HepG2 (cell line): Measurements from ENCODE around the gene SLC4A9. TPM values are rescaled to one million over a fixed set of nuclear protein-coding genes. Genes with fewer than 3 reads are reported as not detected.

ENCODE experiments used
- BORCS8-MEF2B ChIP-seq: sonication (generic); formaldehyde crosslinking; IDR thresholded peaks from 2 replicates; pipeline ENCODE4 v1.8.0; 2022; ENCODE audit warnings: mild to moderate bottlenecking, missing genetic modification reagents
- FLYWCH1 ChIP-seq: sonication (generic); formaldehyde crosslinking; IDR thresholded peaks from 2 replicates; pipeline ENCODE4 v1.8.1; 2023; ENCODE audit warnings: mild to moderate bottlenecking, missing genetic modification reagents
- HDAC1 ChIP-seq: sonication (generic); formaldehyde crosslinking; IDR thresholded peaks from 2 replicates; pipeline ENCODE4 v1.5.1; 2020; ENCODE audit warnings: mild to moderate bottlenecking, missing genetic modification reagents
- HDAC2 ChIP-seq: sonication (generic); formaldehyde crosslinking; IDR thresholded peaks from 2 replicates; pipeline ENCODE4 v1.4.0; 2020; ENCODE audit warnings: missing genetic modification reagents
- MXD4 ChIP-seq: IDR thresholded peaks from 2 replicates; pipeline ENCODE4 v1.6.1; 2016; ENCODE audit warnings: mild to moderate bottlenecking, missing biosample characterization, missing genetic modification reagents
- NCOA2 ChIP-seq: sonication (generic); formaldehyde crosslinking; IDR thresholded peaks from 2 replicates; pipeline ENCODE4 v1.8.0; 2022; ENCODE audit warnings: inconsistent platforms
- PLRG1 ChIP-seq: fragments of 450-650 bp; conservative IDR thresholded peaks from 2 replicates; pipeline ENCODE4 v1.6.1; 2016
- REL ChIP-seq: sonication (generic); formaldehyde crosslinking; conservative IDR thresholded peaks from 2 replicates; pipeline ENCODE4 v1.8.0; 2022; ENCODE audit warnings: mild to moderate bottlenecking, missing genetic modification reagents, moderate library complexity
- SOX5 ChIP-seq: IDR thresholded peaks from 2 replicates; pipeline ENCODE4 v1.6.1; 2016; ENCODE audit warnings: borderline replicate concordance
- SRF ChIP-seq: IDR thresholded peaks from 2 replicates; pipeline ENCODE4 v1.6.1; 2011; ENCODE audit warnings: mild to moderate bottlenecking, low read depth, low read length, moderate library complexity
- ZNF232 ChIP-seq: sonication (generic); formaldehyde crosslinking; IDR thresholded peaks from 2 replicates; pipeline ENCODE4 v1.4.0; 2020; ENCODE audit warnings: missing genetic modification reagents, borderline replicate concordance
- ZNF484 ChIP-seq: sonication (generic); formaldehyde crosslinking; IDR thresholded peaks from 2 replicates; pipeline ENCODE4 v1.5.1; 2020; ENCODE audit warnings: mild to moderate bottlenecking, low read depth, missing genetic modification reagents, borderline replicate concordance
- ZNF558 ChIP-seq: sonication (generic); formaldehyde crosslinking; IDR thresholded peaks from 2 replicates; pipeline ENCODE4 v1.9.0; 2022; ENCODE audit warnings: mild to moderate bottlenecking, missing genetic modification reagents, borderline replicate concordance
- ZNF570 ChIP-seq: sonication (generic); formaldehyde crosslinking; IDR thresholded peaks from 2 replicates; pipeline ENCODE4 v1.4.0; 2020; ENCODE audit warnings: mild to moderate bottlenecking, missing genetic modification reagents, borderline replicate concordance
- ZNF589 ChIP-seq: sonication (generic); formaldehyde crosslinking; conservative IDR thresholded peaks from 2 replicates; pipeline ENCODE4 v1.8.0; 2022; ENCODE audit warnings: mild to moderate bottlenecking, moderate library complexity, missing genetic modification reagents
- ZNF737 ChIP-seq: sonication (generic); formaldehyde crosslinking; IDR thresholded peaks from 2 replicates; pipeline ENCODE4 v1.5.0; 2020; ENCODE audit warnings: missing genetic modification reagents, mild to moderate bottlenecking, borderline replicate concordance
- ZNF777 ChIP-seq: sonication (generic); formaldehyde crosslinking; IDR thresholded peaks from 2 replicates; pipeline ENCODE4 v1.4.0; 2020; ENCODE audit warnings: missing genetic modification reagents
- polyA plus RNA-seq, 8 experiments: library from polyadenylated mRNA; depleted of rRNA in 3 of 8; stranded (reverse) in 7 of 8; unstranded in 1 of 8; fragments of >200 nt; fragmentation: Illumina TruSeq in 4 of 8; extraction: Trizol in 4 of 8; gene quantifications; 2 replicates each; pipeline versions ENCODE4 v1.2.1 to v1.2.3, GENCODE V29; 2011 to 2016; ENCODE audit warnings: low read depth in 4 of 8, missing spikeins in 1 of 8, mixed read lengths in 1 of 8; ENCODE audit not compliant: insufficient read depth in 1 of 8
- total RNA-seq, 5 experiments: library from RNA; depleted of rRNA; stranded (reverse); fragments of >200 nt; fragmentation: Illumina TruSeq; extraction: Trizol; gene quantifications; 2 replicates each; pipeline ENCODE4 v1.2.3, GENCODE V29; 2016; ENCODE audit warnings: low read depth in 1 of 5
- TF ChIP-seq, protein P1 (sequence below): sonication (generic); formaldehyde crosslinking; IDR thresholded peaks from 2 replicates; pipeline ENCODE4 v1.4.0; 2020; ENCODE audit warnings: mild to moderate bottlenecking, missing genetic modification reagents, borderline replicate concordance
- TF ChIP-seq, protein P2 (sequence below): sonication (generic); formaldehyde crosslinking; IDR thresholded peaks from 2 replicates; pipeline ENCODE4 v1.8.0; 2023; ENCODE audit warnings: mild to moderate bottlenecking, missing genetic modification reagents
- TF ChIP-seq, protein P3 (sequence below): fragments of 450-650 bp; IDR thresholded peaks from 2 replicates; pipeline ENCODE4 v1.6.1; 2017; ENCODE audit warnings: mild to moderate bottlenecking

The SLC4A9 gene
- total and polyA plus RNA-seq, 2 of the 13 experiments (the other 11 are each of a cell fraction or from before 2014, with no cell fraction given): not detected

DNA sequence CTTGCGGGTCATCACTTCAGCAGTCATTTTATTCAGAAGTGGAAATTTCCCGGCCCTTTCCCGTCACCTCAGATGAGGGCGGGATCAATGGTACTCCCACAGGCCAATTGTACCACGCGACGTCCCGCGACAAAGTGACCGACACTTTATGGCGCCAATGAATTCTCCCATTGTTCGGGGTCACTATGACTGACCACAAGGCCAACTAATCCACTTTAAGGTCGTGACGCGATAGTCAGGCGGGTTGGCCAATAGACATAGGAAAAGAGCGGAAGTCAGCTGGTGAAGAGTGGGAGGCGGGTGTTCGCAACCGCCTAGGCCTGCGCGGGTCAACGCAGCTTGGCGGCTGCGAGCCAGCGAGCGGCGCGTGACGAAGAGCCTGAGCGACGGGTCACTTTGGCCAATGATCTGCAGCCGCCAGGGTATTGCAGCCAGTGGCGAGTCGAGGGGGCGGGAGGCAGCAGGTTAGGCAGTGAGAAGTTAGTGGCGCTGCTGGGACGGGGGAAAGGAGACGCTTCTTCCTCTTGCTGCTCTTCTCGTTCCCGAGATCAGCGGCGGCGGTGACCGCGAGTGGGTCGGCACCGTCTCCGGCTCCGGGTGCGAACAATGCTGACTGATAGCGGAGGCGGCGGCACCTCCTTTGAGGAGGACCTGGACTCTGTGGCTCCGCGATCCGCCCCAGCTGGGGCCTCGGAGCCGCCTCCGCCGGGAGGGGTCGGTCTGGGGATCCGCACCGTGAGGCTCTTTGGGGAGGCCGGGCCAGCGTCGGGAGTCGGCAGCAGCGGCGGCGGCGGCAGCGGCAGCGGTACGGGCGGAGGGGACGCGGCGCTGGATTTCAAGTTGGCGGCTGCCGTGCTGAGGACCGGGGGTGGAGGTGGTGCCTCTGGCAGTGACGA is 41.6 kb downstream of the SLC4A9 start, which contains the start of gene ANKHD1 (continued):
- TF ChIP-seq, protein P1, sequence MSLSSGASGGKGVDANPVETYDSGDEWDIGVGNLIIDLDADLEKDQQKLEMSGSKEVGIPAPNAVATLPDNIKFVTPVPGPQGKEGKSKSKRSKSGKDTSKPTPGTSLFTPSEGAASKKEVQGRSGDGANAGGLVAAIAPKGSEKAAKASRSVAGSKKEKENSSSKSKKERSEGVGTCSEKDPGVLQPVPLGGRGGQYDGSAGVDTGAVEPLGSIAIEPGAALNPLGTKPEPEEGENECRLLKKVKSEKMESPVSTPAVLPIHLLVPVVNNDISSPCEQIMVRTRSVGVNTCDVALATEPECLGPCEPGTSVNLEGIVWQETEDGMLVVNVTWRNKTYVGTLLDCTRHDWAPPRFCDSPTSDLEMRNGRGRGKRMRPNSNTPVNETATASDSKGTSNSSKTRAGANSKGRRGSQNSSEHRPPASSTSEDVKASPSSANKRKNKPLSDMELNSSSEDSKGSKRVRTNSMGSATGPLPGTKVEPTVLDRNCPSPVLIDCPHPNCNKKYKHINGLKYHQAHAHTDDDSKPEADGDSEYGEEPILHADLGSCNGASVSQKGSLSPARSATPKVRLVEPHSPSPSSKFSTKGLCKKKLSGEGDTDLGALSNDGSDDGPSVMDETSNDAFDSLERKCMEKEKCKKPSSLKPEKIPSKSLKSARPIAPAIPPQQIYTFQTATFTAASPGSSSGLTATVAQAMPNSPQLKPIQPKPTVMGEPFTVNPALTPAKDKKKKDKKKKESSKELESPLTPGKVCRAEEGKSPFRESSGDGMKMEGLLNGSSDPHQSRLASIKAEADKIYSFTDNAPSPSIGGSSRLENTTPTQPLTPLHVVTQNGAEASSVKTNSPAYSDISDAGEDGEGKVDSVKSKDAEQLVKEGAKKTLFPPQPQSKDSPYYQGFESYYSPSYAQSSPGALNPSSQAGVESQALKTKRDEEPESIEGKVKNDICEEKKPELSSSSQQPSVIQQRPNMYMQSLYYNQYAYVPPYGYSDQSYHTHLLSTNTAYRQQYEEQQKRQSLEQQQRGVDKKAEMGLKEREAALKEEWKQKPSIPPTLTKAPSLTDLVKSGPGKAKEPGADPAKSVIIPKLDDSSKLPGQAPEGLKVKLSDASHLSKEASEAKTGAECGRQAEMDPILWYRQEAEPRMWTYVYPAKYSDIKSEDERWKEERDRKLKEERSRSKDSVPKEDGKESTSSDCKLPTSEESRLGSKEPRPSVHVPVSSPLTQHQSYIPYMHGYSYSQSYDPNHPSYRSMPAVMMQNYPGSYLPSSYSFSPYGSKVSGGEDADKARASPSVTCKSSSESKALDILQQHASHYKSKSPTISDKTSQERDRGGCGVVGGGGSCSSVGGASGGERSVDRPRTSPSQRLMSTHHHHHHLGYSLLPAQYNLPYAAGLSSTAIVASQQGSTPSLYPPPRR (CRISPR knock-in tag): 0 out of 2 replicates have a peak, but pooled peaks have one; percentile 16
- TF ChIP-seq, protein P2, sequence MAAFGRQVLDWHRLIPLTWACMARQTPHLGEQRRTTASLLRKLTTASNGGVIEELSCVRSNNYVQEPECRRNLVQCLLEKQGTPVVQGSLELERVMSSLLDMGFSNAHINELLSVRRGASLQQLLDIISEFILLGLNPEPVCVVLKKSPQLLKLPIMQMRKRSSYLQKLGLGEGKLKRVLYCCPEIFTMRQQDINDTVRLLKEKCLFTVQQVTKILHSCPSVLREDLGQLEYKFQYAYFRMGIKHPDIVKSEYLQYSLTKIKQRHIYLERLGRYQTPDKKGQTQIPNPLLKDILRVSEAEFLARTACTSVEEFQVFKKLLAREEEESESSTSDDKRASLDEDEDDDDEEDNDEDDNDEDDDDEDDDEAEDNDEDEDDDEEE: peak; percentile 75; the same call in 1 of the 2 replicates
- TF ChIP-seq BORCS8-MEF2B (CRISPR knock-in tag): no peak
- TF ChIP-seq REL (CRISPR knock-in tag): peak; percentile 78
- TF ChIP-seq ZNF484 (CRISPR knock-in tag): peak; percentile 68; the same call in 1 of the 2 replicates
- TF ChIP-seq ZNF737 (CRISPR knock-in tag): no peak
- TF ChIP-seq ZNF558 (CRISPR knock-in tag): no peak
- TF ChIP-seq ZNF232 (CRISPR knock-in tag): peak; percentile 63; the same call in 1 of the 2 replicates
- TF ChIP-seq HDAC2 (CRISPR knock-in tag): 0 out of 2 replicates have a peak, but pooled peaks have one; percentile 5
- TF ChIP-seq ZNF777 (CRISPR knock-in tag): peak; percentile 68
- TF ChIP-seq ZNF589: peak; percentile 56; the same call in 1 of the 2 replicates
- TF ChIP-seq MXD4 (CRISPR knock-in tag): no peak
- 0 out of 2 replicates have a peak, but pooled peaks have one; percentile 26 for TF ChIP-seq SRF
- no peak for TF ChIP-seq FLYWCH1
- no peak for TF ChIP-seq SOX5 (CRISPR knock-in tag)
- no peak for TF ChIP-seq PLRG1
- TF ChIP-seq HDAC1: peak; percentile 52
- TF ChIP-seq, protein P3, sequence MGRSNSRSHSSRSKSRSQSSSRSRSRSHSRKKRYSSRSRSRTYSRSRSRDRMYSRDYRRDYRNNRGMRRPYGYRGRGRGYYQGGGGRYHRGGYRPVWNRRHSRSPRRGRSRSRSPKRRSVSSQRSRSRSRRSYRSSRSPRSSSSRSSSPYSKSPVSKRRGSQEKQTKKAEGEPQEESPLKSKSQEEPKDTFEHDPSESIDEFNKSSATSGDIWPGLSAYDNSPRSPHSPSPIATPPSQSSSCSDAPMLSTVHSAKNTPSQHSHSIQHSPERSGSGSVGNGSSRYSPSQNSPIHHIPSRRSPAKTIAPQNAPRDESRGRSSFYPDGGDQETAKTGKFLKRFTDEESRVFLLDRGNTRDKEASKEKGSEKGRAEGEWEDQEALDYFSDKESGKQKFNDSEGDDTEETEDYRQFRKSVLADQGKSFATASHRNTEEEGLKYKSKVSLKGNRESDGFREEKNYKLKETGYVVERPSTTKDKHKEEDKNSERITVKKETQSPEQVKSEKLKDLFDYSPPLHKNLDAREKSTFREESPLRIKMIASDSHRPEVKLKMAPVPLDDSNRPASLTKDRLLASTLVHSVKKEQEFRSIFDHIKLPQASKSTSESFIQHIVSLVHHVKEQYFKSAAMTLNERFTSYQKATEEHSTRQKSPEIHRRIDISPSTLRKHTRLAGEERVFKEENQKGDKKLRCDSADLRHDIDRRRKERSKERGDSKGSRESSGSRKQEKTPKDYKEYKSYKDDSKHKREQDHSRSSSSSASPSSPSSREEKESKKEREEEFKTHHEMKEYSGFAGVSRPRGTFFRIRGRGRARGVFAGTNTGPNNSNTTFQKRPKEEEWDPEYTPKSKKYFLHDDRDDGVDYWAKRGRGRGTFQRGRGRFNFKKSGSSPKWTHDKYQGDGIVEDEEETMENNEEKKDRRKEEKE: no peak
- TF ChIP-seq NCOA2 (CRISPR knock-in tag): peak; percentile 14; the same call in 1 of the 2 replicates
- peak; percentile 20; the same call in 1 of the 2 replicates for TF ChIP-seq ZNF570 (CRISPR knock-in tag)
